Smooth muscle cell (in vitro differentiated cells): ENCODE data around the gene ICAM5. TPM values are rescaled to one million over a fixed set of nuclear protein-coding genes. Genes with fewer than 3 reads are reported as not detected.
A peak's percentile ranks its signal among the peaks of the same experiment; 100 is the strongest.

Experiments
- DNase-seq: peaks from one replicate; lab custom pipeline; 2025; ENCODE audit not compliant: unreplicated experiment; lab: John Stamatoyannopoulos, UW
- H2AFZ ChIP-seq: fragments of 200-600 bp; sonication (generic); 2 replicates; pipeline ENCODE4 v1.6.0; 2016; ENCODE audit warnings: antibody characterized with exemption, low read depth, mild to moderate bottlenecking
- H3F3A ChIP-seq: fragments of 200-600 bp; sonication (generic); 2 replicates; pipeline ENCODE4 v1.6.0; 2017; ENCODE audit warnings: antibody characterized with exemption, low read depth
- H3K27ac ChIP-seq: fragments of 200-600 bp; sonication (generic); 2 replicates; pipeline ENCODE4 v1.5.1; 2016; ENCODE audit warnings: low read depth, mild to moderate bottlenecking
- H3K27me3 ChIP-seq: fragments of 200-600 bp; sonication (generic); 2 replicates; pipeline ENCODE4 v1.6.1; 2016; ENCODE audit warnings: low read depth, mild to moderate bottlenecking
- H3K36me3 ChIP-seq: fragments of 200-600 bp; sonication (generic); 2 replicates; pipeline ENCODE4 v1.5.1; 2016; ENCODE audit warnings: low read depth
- H3K4me1 ChIP-seq: fragments of 200-600 bp; sonication (generic); 2 replicates; pipeline ENCODE4 v1.5.1; 2016; ENCODE audit warnings: low read depth
- H3K4me2 ChIP-seq: fragments of 200-600 bp; sonication (generic); 2 replicates; pipeline ENCODE4 v1.6.0; 2016; ENCODE audit warnings: mild to moderate bottlenecking
- H3K4me3 ChIP-seq: fragments of 200-600 bp; sonication (generic); 2 replicates; pipeline ENCODE4 v1.5.1; 2016; ENCODE audit warnings: mild to moderate bottlenecking
- H3K79me2 ChIP-seq: fragments of 200-600 bp; sonication (generic); 2 replicates; pipeline ENCODE4 v1.6.0; 2016; ENCODE audit warnings: low read depth, mild to moderate bottlenecking
- H3K9ac ChIP-seq: fragments of 200-600 bp; sonication (generic); 2 replicates; pipeline ENCODE4 v1.6.0; 2016; ENCODE audit warnings: low read depth
- H3K9me3 ChIP-seq: fragments of 200-600 bp; sonication (generic); replicated peaks from 2 replicates; pipeline ENCODE4 v1.5.1; 2016; ENCODE audit warnings: low read depth
- H4K20me1 ChIP-seq: fragments of 200-600 bp; sonication (generic); 2 replicates; pipeline ENCODE4 v1.6.0; 2016; ENCODE audit warnings: low read depth
- WGBS: methylation state at CpG from one replicate; pipeline ENCODE4 v1.1.7; 2016; ENCODE audit warnings: low lambda C conversion rate; 5-methylcytosine and 5-hydroxymethylcytosine counted together
- polyA plus RNA-seq: library from polyadenylated mRNA; unstranded; fragments of >200 nt; fragmentation: Nextera tagmentation; extraction: Ambion mirVana; gene quantifications from 2 replicates; pipeline ENCODE4 v1.2.1, GENCODE V29; 2016
- total RNA-seq: library from RNA; depleted of rRNA; stranded (reverse); fragments of >200 nt; gene quantifications from 2 replicates; pipeline ENCODE4 v1.2.3, GENCODE V29; 2014
- TF ChIP-seq, protein P1 (sequence below): fragments of 200-600 bp; sonication (generic); IDR thresholded peaks from 2 replicates; pipeline ENCODE4 v1.5.1; 2017; ENCODE audit warnings: borderline replicate concordance, mild to moderate bottlenecking, antibody characterized with exemption; ENCODE audit not compliant: insufficient read depth, poor library complexity, severe bottlenecking

Gene ICAM5
- total and polyA plus RNA-seq, 2 experiments from 2014 or later = 4.0 to 4.4 TPM

DNA sequence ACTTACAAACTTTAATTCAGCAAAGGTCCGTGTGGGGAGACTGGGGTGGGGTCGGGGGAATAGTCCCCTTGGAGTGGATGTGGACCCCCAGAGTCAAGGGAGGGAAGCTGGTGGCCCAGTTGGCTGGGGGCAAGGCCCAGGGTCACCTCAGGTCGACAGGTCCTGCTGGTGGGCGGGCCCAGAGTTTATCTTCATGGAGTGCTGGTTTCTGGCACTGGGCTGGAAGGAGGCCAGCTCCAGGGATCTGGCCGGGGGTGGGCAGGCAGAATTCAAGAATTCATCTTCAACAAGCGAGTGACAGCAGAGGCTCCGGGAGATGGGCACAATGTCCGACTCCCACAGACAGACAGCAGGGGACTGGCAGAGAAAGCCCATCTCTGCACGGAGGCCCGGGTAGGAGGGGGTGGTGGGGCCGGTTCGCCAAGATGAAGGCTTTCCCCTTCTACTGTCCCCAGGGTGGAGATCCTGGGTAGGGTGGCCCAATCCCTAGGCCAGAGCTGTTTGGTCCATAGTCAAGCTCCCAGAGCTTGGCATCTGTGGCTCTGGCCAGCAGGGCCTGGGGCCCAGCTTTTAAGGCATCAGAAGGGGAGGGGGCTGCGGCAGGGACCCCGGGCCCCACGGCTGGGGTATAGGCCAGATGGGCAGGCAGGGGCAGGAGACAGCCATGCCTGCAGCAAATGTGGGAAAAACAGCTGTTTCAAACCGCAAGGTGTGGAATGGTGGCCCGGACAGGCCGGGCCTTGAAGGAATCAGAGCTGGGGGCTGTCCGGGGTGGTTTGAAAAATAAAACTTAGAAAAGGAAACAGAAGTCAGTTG lies 26.7 kb downstream of the ICAM5 start:
- 76% methylated on average over 19 of the region's 19 CpGs for WGBS
- H3K9me3 ChIP-seq = no peaks in the 10 kb centered on the region
- H3F3A ChIP-seq = peaks cover 7% of the 10 kb centered on the region
- peaks cover 10% of the 10 kb centered on the region for H3K4me1 ChIP-seq
- TF ChIP-seq, protein P1, sequence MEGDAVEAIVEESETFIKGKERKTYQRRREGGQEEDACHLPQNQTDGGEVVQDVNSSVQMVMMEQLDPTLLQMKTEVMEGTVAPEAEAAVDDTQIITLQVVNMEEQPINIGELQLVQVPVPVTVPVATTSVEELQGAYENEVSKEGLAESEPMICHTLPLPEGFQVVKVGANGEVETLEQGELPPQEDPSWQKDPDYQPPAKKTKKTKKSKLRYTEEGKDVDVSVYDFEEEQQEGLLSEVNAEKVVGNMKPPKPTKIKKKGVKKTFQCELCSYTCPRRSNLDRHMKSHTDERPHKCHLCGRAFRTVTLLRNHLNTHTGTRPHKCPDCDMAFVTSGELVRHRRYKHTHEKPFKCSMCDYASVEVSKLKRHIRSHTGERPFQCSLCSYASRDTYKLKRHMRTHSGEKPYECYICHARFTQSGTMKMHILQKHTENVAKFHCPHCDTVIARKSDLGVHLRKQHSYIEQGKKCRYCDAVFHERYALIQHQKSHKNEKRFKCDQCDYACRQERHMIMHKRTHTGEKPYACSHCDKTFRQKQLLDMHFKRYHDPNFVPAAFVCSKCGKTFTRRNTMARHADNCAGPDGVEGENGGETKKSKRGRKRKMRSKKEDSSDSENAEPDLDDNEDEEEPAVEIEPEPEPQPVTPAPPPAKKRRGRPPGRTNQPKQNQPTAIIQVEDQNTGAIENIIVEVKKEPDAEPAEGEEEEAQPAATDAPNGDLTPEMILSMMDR = no peak
- H4K20me1 ChIP-seq = no peaks in the 10 kb centered on the region
- H3K36me3 ChIP-seq = no peaks in the 10 kb centered on the region
- peak overlapping the region; percentile 97 for H3K4me2 ChIP-seq
- H3K4me3 ChIP-seq = peak overlapping the region; percentile 93
- no peaks in the 10 kb centered on the region for H3K27me3 ChIP-seq
- no peak for DNase-seq
- peak overlapping the region; percentile 14 for H3K27ac ChIP-seq
- no peak overlapping the region for H2AFZ ChIP-seq
- no peaks in the 10 kb centered on the region for H3K79me2 ChIP-seq
- H3K9ac ChIP-seq = no peak overlapping the region

DNA sequence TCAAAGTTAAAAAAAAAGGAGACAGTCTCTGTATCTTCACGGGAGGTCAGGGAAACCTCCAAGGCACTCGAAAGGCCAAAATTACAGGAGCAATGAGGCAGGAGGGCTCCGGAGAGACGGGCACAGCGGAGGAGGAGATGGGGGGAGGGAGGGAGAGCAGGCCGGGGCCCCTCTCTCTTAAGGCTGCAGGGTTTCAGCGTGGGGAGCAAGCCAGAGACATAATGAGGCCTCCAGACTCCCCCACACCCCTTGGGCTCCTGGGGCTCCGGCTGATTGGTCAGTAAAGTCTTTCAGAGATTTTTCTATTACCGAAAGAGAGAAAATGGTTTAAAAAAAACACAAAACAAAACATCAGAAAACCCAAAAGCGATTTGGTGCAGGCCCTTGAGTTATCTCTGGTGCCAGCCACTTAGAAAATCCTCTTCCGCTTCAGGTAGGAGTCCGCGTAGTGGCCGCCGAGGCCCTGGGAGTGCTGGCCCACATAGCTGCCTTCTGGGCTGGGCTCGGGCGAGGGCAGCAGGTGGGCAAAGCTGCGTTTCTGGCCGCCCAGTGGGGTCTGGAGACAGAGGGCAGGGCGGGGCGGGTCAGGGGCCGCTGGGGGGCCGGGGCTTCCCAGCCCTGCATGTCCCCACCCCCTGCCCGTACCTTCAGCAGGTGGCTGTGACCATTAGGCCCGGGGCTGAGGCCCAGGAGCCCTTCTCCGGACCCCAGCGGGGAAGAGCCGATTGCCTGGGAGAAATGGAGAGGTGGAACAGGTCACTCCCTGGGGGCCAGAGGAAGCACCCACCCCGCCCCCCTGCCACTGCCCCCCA lies 27.5 kb downstream of the ICAM5 start:
- no peaks in the 10 kb centered on the region for H3K36me3 ChIP-seq
- no peak overlapping the region for H2AFZ ChIP-seq
- H3K27ac ChIP-seq = no peak overlapping the region
- H3K4me1 ChIP-seq = peaks cover 10% of the 10 kb centered on the region
- H3K79me2 ChIP-seq = no peaks in the 10 kb centered on the region
- H3K9me3 ChIP-seq = no peaks in the 10 kb centered on the region
- 97% methylated on average over 20 of the region's 29 CpGs for WGBS
- TF ChIP-seq, protein P1 = no peak
- H3F3A ChIP-seq = peaks cover 7% of the 10 kb centered on the region
- no peak overlapping the region for H3K9ac ChIP-seq
- H4K20me1 ChIP-seq = no peaks in the 10 kb centered on the region
- no peak for DNase-seq
- H3K27me3 ChIP-seq = no peaks in the 10 kb centered on the region
- no peak overlapping the region for H3K4me2 ChIP-seq
- no peak overlapping the region for H3K4me3 ChIP-seq

DNA sequence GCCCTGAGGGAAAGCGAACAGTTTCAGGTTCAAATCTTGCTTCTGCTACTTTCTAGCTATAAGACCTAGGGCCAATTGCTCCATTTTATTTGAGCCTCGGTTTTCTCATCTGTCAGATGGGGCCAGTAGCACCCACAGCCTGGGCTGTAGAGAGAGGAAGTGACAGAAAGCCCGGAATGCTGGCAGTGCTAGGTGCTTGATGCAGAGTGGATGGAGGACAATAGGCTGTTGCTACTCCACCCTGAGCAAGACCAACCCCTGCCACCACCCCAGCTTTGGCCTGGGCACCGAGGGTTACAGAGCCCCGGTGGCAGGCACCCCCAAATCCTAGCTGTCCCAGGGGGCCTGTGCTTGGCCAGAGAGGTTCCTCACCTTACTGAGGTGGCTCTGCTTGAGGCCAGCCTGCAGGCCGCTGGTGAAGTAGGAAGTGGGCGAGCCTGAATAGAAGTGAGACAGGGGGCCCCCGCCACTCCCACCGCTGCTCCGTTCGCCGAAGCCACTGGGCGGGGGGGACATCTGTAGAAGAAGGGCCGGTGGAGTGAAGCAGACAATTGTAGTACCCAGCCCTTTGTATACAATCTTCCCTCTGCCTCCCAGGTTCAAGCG lies 28.2 kb downstream of the ICAM5 start:
- Histone ChIP-seq H3K27ac (no peak overlapping the region), H3K9ac (no peak overlapping the region), H2AFZ (no peak overlapping the region), H3K4me3 (no peak overlapping the region), H4K20me1 (no peaks in the 10 kb centered on the region), H3F3A (peaks cover 7% of the 10 kb centered on the region), H3K4me2 (no peak overlapping the region), H3K9me3 (no peaks in the 10 kb centered on the region), H3K79me2 (no peaks in the 10 kb centered on the region), H3K36me3 (no peaks in the 10 kb centered on the region), H3K27me3 (no peaks in the 10 kb centered on the region), H3K4me1 (peaks cover 10% of the 10 kb centered on the region)
- WGBS = 96% methylated on average over 15 of the region's 15 CpGs
- TF ChIP-seq, protein P1 = no peak
- DNase-seq = no peak
